GM18868 (cell line): ENCODE measurements around the gene PCDHA11.
"Not testable (repeated sequence)": the region's sequence is repeated elsewhere in the genome, so short reads cannot be mapped to it uniquely, and the experiment has no call there.

Experiments used
- ATAC-seq: cut with Tn5 transposase; IDR thresholded peaks from one replicate; pipeline ENCODE4 v1.9.1; 2021; ENCODE audit warnings: mild to moderate bottlenecking, moderate library complexity; ENCODE audit not compliant: unreplicated experiment

The PCDHA11 gene

GRCh38 chr5:140868721-140869554, at the start of gene PCDHA11:
PCDHA11 (plus strand) TSS chr5:140868957; CDS start chr5:140869104, 147 bp downstream.
- no peak for ATAC-seq

GRCh38 chr5:140821375-140822280, 47.1 kb upstream of the PCDHA11 start, which contains the start of gene PCDHA5:
PCDHA5 (plus strand) TSS chr5:140821613.
- no peak for ATAC-seq

- no peak for ATAC-seq
Observed at GRCh38 chr5:140822281-140822629, 46.5 kb upstream of the PCDHA11 start.

GRCh38 chr5:140822969-140823368, 45.8 kb upstream of the PCDHA11 start:
- not testable (repeated sequence) for ATAC-seq

- no peak for ATAC-seq
Observed at GRCh38 chr5:140823475-140823874, 45.3 kb upstream of the PCDHA11 start.

GRCh38 chr5:140827704-140828361, 40.9 kb upstream of the PCDHA11 start, which contains the start of gene PCDHA6:
PCDHA6 (plus strand) TSS chr5:140827960; CDS start chr5:140828092, 132 bp downstream.
- ATAC-seq: no peak

GRCh38 chr5:140828362-140828737, 40.4 kb upstream of the PCDHA11 start:
- no peak for ATAC-seq

- not testable (repeated sequence) for ATAC-seq
Observed at GRCh38 chr5:140829511-140830501, 39.0 kb upstream of the PCDHA11 start.

GRCh38 chr5:140833993-140834392, 34.8 kb upstream of the PCDHA11 start, which contains the start of gene PCDHA7:
PCDHA7 (plus strand) TSS chr5:140834269; CDS start chr5:140834384, 115 bp downstream.
- no peak for ATAC-seq

GRCh38 chr5:140834439-140835008, 34.2 kb upstream of the PCDHA11 start:
- not testable (repeated sequence) for ATAC-seq

- no peak for ATAC-seq
Observed at GRCh38 chr5:140835622-140836510, 32.9 kb upstream of the PCDHA11 start.

- no peak for ATAC-seq
Observed at GRCh38 chr5:140840978-140841962, 27.5 kb upstream of the PCDHA11 start, which contains the start of gene PCDHA8. PCDHA8 (plus strand) TSS chr5:140841187; CDS start chr5:140841322, 135 bp downstream.

- ATAC-seq: no peak
Observed at GRCh38 chr5:140842798-140843733, 25.7 kb upstream of the PCDHA11 start.

GRCh38 chr5:140848139-140849102, 20.3 kb upstream of the PCDHA11 start, which contains the start of gene PCDHA9:
PCDHA9 (plus strand) TSS chr5:140848382; CDS start chr5:140848496, 114 bp downstream.
- ATAC-seq: not testable (repeated sequence)
